Activated CD4-positive, alpha-beta T cell treated with anti-CD3 and anti-CD28 coated beads, Interleukin-2, amount 50 U/mL, for 48 hours (primary cell): ENCODE results near the gene TLR7.

Source experiments
- DNase-seq, 2 experiments: peaks; one replicate each; pipeline ENCODE4 v3.0.0-alpha.2; 2020

Gene TLR7

DNA sequence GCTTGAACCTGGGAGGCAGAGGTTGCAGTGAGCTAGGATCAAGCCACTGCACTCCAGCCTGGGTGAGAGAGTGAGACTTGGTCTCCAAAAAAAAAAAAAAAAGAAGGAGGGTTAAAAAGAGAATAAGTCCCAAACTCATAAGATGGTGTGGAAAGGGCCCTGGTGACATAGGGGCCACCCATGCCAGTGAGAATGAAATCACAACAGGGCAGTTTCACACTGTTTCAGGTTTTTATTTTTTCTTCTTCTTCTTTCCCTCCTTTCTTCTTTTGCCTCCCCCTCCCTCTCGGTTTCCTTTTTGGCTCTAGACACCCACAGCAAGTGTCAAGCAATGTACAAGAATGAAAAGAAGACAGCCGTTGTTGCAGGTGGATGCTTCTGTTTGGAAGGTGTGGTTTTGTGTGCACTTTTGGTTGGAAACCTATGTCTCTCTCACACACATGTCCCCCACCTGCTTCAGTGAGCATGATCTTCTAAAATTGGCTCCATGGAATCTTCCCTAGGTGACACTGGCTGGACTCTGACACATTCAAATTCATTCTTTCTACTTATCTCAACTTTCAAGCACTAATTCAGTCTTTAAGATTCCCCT is 25.1 kb downstream of the TLR7 start:
- no peak for DNase-seq

- DNase-seq: no peak
Observed at GRCh38 chrX:12892716-12893115, 25.8 kb downstream of the TLR7 start.

- DNase-seq: peak; percentile 39 to 47
Observed at GRCh38 chrX:12894074-12895030, 27.5 kb downstream of the TLR7 start.

GRCh38 chrX:12895866-12896265 is 29.0 kb downstream of the TLR7 start:
- no peak for DNase-seq

- no peak for DNase-seq
Observed at GRCh38 chrX:12896935-12897334, 30.1 kb downstream of the TLR7 start.

GRCh38 chrX:12898073-12898472 is 31.2 kb downstream of the TLR7 start:
- DNase-seq: peak in 1 of 2 experiments; percentile 6

DNA sequence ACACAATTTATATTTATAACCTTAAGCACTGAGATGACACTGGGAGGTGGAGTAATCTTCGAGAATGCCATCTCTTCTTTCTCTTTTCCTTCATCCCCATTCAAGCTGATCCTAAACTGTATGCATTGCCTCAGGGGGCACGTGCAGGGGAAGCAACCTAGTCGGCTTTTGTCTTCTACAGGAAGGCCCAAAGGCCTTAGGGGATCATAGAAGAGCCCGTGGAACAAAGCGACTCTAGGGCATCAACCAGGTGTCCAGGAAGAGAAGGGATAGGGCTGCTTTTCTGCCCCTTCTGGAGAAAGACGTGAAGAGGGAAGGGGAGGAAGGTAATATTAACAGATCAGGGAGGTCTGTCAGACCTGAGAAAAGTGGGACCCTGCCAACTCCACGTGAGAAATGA is 32.6 kb downstream of the TLR7 start:
- DNase-seq: no peak

GRCh38 chrX:12901486-12901885 is 34.6 kb downstream of the TLR7 start:
- DNase-seq: peak; percentile 70 to 74

- no peak for DNase-seq
Observed at GRCh38 chrX:12903646-12904045, 36.8 kb downstream of the TLR7 start.

GRCh38 chrX:12906046-12906761 is 39.3 kb downstream of the TLR7 start, which contains the start of gene TLR8:
Gene TLR8 (plus strand): TSS chrX:12906620. CDS start chrX:12906707, 87 bp downstream.
- no peak for DNase-seq

DNA sequence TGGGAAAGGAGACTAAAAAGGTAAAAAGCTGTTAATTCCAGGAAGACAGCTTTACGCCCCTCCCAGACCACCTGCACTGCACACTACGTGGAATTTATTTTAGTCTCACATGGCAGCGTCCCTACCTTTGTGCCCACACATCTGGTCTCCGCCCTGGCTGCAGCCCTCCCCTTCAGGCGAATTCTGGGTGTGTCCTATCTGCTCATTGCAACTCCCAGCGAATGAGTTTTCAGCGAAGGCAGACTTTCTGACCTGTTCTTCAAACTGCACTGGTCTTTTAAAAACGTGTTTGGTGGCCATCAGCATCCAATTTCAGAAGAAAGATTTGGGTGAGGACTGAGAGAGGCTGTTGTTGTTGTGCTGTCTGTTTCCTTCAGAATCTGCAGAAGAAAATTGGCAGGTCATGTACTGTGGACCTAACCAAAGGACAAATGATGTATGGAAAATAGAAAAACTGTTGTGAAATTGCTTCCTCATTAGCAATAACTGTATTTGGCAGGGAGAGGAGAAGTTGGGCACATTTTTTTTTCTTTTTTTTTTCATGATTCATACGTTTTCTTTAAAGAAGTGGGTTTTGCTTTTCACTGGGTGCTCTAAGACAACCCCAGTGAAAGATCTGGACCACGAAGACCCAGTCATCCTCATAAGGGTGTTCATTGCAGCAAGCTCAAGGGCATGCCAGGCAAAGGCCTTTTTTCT is 43.7 kb downstream of the TLR7 start:
- no peak for DNase-seq

- DNase-seq: no peak
Observed at GRCh38 chrX:12911122-12911470, 44.2 kb downstream of the TLR7 start.

GRCh38 chrX:12912791-12913482 is 46.1 kb downstream of the TLR7 start:
- no peak for DNase-seq

DNA sequence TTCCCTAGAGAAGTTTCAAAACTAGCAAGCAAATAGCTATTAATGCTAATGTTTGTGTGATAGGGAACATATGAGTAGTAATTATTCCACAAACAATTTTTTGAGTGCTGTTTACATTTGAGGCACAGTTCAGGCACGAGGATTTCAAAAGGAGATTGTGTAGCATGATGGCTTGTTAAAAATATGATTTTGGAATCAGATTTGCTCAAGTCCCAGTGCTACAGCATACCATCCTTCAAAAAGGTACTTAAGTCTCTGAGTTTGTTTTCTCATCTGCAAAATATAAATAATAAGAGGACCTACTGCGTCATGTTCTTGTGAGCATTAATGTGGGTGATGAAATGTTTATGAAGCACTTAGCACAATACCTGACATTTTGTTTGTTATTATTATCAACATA is 50.9 kb downstream of the TLR7 start:
- DNase-seq: no peak

GRCh38 chrX:12919051-12919450 is 52.2 kb downstream of the TLR7 start:
- no peak for DNase-seq

GRCh38 chrX:12919620-12920019 is 52.7 kb downstream of the TLR7 start:
- no peak for DNase-seq

GRCh38 chrX:12920990-12921389 is 54.1 kb downstream of the TLR7 start:
- DNase-seq: no peak

DNA sequence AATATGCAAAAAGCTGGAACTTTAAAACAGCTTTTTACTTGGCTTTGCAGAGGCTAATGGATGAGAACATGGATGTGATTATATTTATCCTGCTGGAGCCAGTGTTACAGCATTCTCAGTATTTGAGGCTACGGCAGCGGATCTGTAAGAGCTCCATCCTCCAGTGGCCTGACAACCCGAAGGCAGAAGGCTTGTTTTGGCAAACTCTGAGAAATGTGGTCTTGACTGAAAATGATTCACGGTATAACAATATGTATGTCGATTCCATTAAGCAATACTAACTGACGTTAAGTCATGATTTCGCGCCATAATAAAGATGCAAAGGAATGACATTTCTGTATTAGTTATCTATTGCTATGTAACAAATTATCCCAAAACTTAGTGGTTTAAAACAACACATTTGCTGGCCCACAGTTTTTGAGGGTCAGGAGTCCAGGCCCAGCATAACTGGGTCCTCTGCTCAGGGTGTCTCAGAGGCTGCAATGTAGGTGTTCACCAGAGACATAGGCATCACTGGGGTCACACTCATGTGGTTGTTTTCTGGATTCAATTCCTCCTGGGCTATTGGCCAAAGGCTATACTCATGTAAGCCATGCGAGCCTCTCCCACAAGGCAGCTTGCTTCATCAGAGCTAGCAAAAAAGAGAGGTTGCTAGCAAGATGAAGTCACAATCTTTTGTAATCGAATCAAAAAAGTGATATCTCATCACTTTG is 55.2 kb downstream of the TLR7 start:
- no peak for DNase-seq

GRCh38 chrX:12922599-12922919 is 55.7 kb downstream of the TLR7 start:
- no peak for DNase-seq

DNA sequence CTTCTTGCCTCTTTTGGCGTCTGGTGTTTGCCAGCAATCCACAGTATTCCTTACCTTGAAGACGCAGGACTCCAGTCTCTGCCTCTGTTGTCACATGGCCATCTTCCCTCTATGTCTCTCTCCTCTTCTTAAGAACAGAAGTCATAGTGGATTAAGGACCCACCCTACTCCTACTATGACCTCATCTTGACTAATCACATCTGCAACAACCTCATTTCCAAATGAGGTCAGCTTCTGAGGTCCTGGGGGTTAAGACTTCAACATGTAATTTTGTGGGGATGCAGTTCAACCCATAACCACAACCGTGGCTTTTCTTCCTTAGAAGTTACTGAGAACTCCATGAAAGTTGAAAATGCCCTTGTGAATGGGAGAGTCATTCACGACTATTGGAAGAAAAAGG is 62.8 kb downstream of the TLR7 start:
- no peak for DNase-seq

DNA sequence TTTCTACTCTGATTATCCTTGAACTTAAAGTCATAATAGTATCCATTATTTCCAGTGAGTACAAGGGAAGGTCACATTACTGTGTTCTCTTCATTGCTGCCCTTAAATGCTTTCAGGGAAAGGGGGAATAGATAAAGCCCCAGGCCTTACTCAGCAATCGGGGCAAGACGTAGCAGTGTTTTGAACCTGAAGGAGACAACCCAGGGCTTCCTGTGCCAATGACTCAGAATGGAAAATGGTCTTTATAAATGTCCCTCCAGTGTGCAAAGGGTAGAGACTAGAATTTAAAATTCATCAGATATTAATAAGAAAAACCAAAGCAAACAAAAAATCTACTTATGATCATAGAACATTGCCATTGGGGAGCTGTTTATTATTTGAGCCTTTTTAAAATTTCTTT is 63.3 kb downstream of the TLR7 start:
- DNase-seq: no peak

- no peak for DNase-seq
Observed at GRCh38 chrX:12932244-12932643, 65.4 kb downstream of the TLR7 start.
